HG02588 (cell line): ENCODE results near the gene CCND3.

Experiments
- ATAC-seq: cut with Tn5 transposase; IDR thresholded peaks from one replicate; pipeline ENCODE4 v1.9.1; 2021; ENCODE audit warnings: mild to moderate bottlenecking, moderate library complexity; ENCODE audit not compliant: unreplicated experiment

Gene CCND3

GRCh38 chr6:41927253-41927652 is 14.4 kb downstream of the CCND3 start:
- ATAC-seq: no peak

- ATAC-seq: no peak
Measured at GRCh38 chr6:41922154-41922553, 19.5 kb downstream of the CCND3 start.

- ATAC-seq: no peak
Measured at GRCh38 chr6:41921712-41921998, 20.0 kb downstream of the CCND3 start.

DNA sequence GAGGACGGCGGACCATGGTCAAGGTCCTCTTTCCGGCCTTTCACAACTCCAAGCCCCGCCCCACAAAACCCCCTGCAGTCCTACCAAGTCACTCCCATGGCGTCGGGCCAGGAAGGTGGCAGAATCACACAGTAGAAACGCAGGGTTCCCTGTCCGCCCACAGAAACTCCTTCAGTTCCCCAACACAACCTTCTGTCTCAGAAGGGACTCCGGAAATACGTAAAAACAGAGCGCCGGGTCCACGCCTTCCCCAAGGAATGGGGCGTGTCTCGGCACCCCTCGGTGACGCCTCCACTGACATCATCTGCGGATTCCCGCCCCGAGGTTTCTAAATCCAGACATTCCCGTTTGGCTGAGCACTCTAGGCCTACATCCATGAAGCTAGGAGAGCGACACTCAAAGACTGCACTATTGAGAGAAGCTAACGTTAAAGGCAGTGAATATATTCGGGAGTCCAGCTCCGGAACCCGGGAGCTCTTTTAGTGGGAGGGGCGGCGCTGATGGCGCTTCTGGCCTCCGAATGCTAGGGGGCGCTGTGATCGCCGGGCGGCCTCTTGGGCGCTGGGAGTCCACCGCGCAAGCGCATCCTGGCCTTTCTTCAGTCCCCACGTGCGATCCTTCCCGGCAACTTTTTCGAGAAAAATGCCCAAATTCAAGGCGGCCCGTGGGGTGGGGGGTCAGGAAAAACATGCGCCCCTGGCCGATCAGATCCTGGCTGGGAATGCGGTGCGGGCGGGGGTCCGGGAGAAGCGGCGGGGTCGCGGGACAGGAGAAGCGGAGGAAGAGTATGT is 20.5 kb downstream of the CCND3 start, which contains the start of the genes BYSL and MED20:
BYSL (plus strand) TSS at position 579 of the 791 bp plus-strand sequence; CDS start at position 643, 64 bp downstream.
MED20 (minus strand) TSS at position 219 of the 791 bp plus-strand sequence; CDS start at position 98, 121 bp downstream.
- peak; percentile 81 for ATAC-seq

DNA sequence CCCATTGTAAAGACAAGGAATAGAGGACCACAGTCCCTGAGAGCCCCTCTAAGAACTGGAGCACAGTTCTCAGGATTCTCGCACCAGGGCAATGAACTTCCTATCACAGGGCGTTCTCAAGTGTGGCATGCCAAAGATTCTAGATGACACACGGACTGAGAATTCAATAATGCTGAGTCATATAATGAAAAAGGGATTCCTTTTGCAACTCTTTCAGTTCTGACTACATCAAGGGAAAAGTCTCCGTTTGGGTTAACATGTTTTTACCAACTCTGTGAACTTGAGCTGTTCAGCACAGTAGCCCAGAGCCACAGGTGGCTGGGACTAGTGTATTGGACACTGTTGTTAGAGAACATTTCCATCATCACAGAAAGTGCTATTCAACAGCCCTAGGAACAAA is 24.1 kb downstream of the CCND3 start:
- ATAC-seq: no peak

DNA sequence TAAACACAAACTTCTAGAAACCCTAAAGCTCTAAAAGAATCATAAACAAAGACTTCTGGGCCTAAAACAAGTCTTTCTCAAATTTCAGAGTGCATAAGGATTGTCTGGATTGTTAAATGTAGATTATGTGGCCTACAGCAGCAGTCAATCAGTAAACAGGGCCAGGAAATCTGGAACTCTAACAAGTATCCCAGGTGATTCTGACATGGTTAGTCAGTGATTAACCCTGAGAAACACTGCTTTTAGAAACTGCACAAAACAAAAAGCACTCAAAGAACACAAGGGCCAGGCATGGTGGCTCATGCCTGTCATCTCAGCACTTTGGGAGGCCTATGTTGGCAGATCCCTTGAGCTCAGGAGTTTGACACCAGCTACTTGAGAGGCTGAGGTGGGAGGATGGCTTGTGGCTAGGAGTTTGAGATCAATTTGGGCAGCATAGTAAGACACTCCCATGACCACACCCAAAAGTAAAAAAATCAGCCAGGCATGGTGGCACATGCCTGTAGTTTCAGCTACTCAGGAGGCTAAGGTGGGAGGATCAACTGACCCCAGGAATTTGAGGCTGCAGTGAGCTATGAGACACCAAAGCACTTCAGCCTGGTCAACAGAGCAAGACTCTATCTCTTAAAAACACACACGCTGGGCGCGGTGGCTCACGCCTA is 26.6 kb downstream of the CCND3 start:
- ATAC-seq: no peak

- ATAC-seq: no peak
Measured at GRCh38 chr6:41914343-41914742, 27.3 kb downstream of the CCND3 start.

- no peak for ATAC-seq
Measured at GRCh38 chr6:41909727-41910126, 31.9 kb downstream of the CCND3 start.

GRCh38 chr6:41901882-41902519 is 39.6 kb downstream of the CCND3 start:
- ATAC-seq: no peak

DNA sequence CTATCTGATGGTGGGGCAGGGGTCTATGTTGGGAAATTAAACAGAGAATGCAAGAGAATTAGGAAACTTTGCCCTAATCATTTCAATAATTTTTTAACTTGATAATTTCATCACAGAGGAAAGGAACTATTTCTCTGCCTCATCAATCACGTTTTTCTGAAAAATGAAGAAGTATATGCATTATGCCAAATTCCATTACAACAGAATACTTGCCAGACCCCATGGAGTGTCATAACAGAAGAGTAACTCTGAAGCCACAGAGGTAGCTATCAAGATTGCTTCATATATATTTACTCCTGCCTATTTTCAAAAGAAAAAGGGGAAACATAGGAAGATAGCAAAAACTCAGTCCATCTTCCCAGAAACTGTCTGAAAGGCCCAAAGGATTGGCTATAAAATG is 40.7 kb downstream of the CCND3 start:
- no peak for ATAC-seq

DNA sequence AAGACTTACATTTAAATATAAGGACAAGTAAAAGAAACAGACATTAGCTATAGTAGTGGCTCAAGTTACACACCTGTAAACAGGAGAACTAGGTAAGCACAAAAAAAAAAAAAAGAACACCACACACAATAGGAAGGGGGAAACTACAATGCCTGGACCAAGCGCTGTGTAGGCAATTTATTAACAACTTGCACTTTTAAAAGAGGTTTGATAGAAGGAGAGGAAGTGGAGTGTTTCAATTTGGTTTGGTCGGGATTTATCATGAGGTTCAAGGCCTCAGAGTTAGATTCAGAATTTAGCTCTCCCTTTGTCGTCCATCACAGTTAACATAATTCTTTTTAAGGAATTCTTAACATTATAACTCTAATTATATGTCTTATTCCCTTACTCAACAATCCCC is 45.3 kb downstream of the CCND3 start:
- ATAC-seq: no peak

DNA sequence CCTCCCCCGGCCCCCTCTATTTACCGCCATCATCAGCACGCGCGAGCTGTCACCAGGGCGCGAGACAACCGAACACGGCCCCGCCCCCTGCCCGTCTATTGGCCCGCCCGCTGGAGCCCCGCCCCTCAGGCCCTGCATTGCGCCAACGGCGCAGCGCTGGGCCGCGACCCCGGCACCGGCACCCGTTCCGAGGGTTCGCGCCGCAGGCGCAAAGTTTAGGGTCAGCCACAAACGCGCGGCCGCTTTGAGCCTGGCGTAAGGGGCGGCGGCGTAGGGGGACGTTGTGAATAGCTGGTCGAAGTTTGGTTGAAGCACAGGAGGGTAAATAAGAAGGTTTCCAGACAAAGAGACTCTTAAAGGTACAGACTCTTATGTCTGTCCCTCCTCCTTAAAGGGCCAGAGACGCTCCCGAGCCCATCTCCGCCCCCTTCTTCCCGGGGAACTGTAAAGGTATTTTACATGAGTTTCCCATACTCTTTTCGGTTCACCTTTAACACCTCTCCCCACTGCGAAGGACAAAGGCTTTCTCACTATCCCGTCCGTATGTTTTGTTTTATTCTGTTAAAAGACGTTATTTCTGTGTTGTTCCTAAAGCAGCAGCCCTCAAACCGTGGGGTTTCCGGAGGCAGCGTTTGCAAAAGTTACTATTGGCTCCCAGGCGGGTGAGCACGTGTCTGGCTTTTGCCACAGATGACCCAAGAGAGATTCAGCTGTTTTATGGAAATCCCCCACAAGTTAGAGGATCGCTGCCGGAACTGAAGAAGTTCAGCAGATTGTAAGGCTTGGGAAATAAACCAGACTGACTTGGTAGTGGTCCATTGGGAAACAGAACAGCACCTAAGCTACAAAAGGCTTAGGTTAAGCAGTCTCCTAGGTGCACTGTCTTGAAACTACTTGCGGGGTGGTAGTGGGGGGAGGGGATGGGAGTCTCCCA is 46.0 kb downstream of the CCND3 start, which contains the start of gene USP49:
USP49 (minus strand) TSS at position 76 of the 934 bp plus-strand sequence. CDS start 88,392 bp downstream, outside the sequence.
- peak; percentile 76 for ATAC-seq

DNA sequence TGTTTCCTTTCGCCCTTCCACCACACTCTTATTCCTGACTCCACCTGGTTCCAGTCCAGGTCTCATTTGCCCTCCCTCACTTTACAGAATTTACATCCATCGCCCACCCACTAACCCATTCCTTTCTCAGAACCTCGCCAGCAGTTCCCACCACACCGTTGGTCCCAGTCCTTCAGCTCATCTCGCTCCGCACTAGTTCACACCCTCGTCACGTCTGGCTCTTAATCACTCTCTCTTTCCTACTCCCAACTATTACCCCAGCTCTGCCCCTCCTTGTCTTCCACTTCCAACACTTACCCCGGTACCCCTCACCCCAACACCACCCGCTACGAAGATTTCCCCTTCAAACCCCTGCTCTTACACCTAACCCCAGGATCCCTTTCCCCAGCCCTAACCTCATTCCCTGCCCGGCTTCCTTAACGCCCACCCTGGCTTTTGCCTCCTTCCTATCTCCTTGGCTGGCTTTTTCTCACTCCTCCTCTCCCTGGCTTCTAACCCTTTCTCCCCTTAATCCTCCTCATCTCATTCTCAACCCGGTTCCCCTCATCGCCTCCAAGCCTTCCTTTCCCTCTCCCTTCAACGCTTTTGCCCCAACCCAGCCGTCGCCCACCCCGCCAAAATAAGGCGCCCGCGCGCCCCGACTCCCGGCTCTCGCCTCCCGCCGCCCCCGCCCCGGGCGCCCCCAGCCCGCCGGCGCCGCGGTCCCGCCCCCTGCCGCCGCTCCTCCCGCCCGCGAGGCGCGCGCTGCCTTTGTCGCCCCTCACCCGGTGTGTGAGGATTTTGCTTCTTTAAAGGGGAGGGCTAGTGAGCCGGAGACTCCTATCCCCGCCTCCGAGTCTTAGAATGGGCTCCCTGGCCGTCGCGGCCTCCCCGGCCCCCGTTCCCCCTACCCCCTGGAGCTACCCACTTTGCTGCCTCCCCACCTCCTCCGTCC is 47.0 kb downstream of the CCND3 start:
- peak; percentile 43 for ATAC-seq

GRCh38 chr6:41892921-41893564 is 48.6 kb downstream of the CCND3 start:
- no peak for ATAC-seq

GRCh38 chr6:41887331-41887751 is 54.3 kb downstream of the CCND3 start:
- ATAC-seq: no peak

GRCh38 chr6:41885930-41886329 is 55.7 kb downstream of the CCND3 start:
- ATAC-seq: no peak

- ATAC-seq: no peak
Measured at GRCh38 chr6:41884957-41885356, 56.7 kb downstream of the CCND3 start.
